ENCODE measurements around the gene TBC1D22A.
"Not testable (repeated sequence)": the region's sequence is repeated elsewhere in the genome, so short reads cannot be mapped to it uniquely, and the experiment has no call there.

TBC1D22A gene

GRCh38 chr22:46972901-46973831 lies 210.7 kb downstream of the TBC1D22A start:
- Histone ChIP-seq H3K27me3 (ENCODE audit: control insufficient read depth in 1 of 2, insufficient read depth in 2 of 2, low read length in 2 of 2) (no peaks in the 10 kb centered on the region), H3K36me3 (ENCODE audit: control insufficient read depth in 1 of 2, insufficient read depth in 2 of 2, low read length in 2 of 2) (peaks cover 11 to 32% of the 10 kb centered on the region in 2 donors)

GRCh38 chr22:46974077-46974476 lies 211.6 kb downstream of the TBC1D22A start:
- Histone ChIP-seq H3K36me3 (ENCODE audit: control insufficient read depth in 1 of 2, insufficient read depth in 2 of 2, low read length in 2 of 2) (peaks cover 13 to 32% of the 10 kb centered on the region in 2 donors), H3K4me3 (ENCODE audit: low read depth in 1 of 2, low read length in 2 of 2) (no peak overlapping the region), H3K9me3 (ENCODE audit: control insufficient read depth in 1 of 2, low read length in 2 of 2) (no peaks in the 10 kb centered on the region), H3K4me1 (ENCODE audit: control insufficient read depth in 1 of 2, insufficient read depth in 2 of 2, low read length in 2 of 2) (peaks cover 6 to 8% of the 10 kb centered on the region in 2 donors), H3K27me3 (ENCODE audit: control insufficient read depth in 1 of 2, insufficient read depth in 2 of 2, low read length in 2 of 2) (no peaks in the 10 kb centered on the region), H3K27ac (ENCODE audit: low read depth, low read length) (no peak overlapping the region), H3K9ac (ENCODE audit: low read depth in 1 of 2, low read length in 2 of 2) (no peak overlapping the region)

More at GRCh38 chr22:46972901-46973831, 210.7 kb downstream of the TBC1D22A start:
- Histone ChIP-seq H3K9me3 (ENCODE audit: control insufficient read depth in 1 of 2, low read length in 2 of 2) (no peaks in the 10 kb centered on the region), H3K4me3 (ENCODE audit: low read depth in 1 of 2, low read length in 2 of 2) (no peak overlapping the region), H3K9ac (ENCODE audit: low read depth in 1 of 2, low read length in 2 of 2) (no peak overlapping the region), H3K27ac (ENCODE audit: low read depth, low read length) (no peak overlapping the region), H3K4me1 (ENCODE audit: control insufficient read depth in 1 of 2, insufficient read depth in 2 of 2, low read length in 2 of 2) (peaks cover 6 to 8% of the 10 kb centered on the region in 2 donors)

DNA sequence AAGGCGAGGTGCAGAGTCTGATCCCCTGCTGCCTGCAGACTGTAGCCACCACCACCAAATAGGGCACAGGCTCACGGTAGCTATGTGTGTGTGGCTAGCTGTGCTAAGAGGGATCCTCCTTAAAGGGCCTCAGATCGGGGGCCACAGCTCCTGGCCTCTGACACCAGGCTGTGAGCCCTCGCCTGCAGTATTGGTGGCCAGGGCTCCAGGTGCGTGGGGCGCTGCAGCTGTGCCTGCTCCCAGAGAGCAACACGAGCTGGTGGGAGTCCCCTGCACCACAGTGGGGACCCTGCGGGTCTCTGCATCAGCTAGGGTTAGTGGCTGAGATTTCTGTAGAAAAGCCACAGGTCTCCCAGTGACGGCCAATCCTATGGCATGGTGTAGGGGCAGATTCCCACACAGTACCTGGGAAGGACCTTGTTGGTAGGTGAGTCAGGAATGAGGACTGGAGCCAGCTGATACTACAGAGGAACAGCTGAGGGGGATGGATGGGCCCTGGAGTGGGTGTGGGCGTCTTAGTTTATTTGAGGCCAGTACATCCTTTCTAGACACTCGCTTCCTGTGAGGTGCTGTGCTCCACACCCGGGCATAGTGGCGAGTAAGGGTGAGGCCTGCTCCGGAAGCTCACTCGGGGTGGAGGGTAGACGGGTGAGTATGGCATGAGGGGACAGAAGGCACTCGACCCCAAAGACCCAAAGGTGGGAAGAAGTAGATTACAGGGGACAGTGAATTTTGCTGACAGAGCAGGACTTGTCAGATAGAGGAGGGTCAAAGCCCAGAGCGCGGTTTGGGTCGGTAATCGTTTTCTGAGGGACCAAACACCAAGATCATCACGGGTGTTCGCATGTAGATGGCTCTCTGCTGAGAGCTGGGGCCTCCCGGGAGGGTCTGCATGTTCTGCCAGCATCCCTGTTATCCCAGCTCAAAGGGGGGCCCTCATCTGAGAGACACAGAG lies 212.5 kb downstream of the TBC1D22A start:
- Histone ChIP-seq H3K4me1 (ENCODE audit: control insufficient read depth in 1 of 2, insufficient read depth in 2 of 2, low read length in 2 of 2) (peaks cover 6 to 8% of the 10 kb centered on the region in 2 donors), H3K36me3 (ENCODE audit: control insufficient read depth in 1 of 2, insufficient read depth in 2 of 2, low read length in 2 of 2) (peaks cover 19 to 39% of the 10 kb centered on the region in 2 donors), H3K9me3 (ENCODE audit: control insufficient read depth in 1 of 2, low read length in 2 of 2) (no peaks in the 10 kb centered on the region)

DNA sequence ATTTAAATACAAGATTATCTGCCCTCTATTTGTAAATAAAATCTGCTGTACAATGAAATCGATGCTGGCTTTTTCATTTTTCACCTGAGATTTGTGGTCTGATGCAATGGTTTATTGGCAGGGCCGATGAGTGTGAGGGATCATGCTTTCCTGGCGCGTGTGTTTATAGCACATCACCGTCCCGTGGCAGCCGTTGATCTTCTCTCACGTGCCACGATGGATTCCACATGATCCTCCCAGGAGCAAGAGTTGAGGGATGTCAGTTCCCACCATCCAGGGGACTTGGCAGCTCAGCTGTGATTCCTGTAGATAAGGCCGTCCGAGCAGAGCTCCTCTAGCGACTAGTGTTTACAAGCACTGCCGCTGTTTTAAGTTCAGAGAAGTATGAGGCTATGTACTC lies 213.7 kb downstream of the TBC1D22A start:
- H3K36me3 ChIP-seq (ENCODE audit: control insufficient read depth in 1 of 2, insufficient read depth in 2 of 2, low read length in 2 of 2): peaks cover 19 to 39% of the 10 kb centered on the region in 2 donors
- H3K4me1 ChIP-seq (ENCODE audit: control insufficient read depth in 1 of 2, insufficient read depth in 2 of 2, low read length in 2 of 2): peaks cover 0 to 6% of the 10 kb centered on the region in 2 donors
- no peak overlapping the region for H3K27ac ChIP-seq (ENCODE audit: low read depth, low read length)
- no peaks in the 10 kb centered on the region for H3K9me3 ChIP-seq (ENCODE audit: control insufficient read depth in 1 of 2, low read length in 2 of 2)
- no peak overlapping the region for H3K4me3 ChIP-seq (ENCODE audit: low read depth in 1 of 2, low read length in 2 of 2)
- H3K27me3 ChIP-seq (ENCODE audit: control insufficient read depth in 1 of 2, insufficient read depth in 2 of 2, low read length in 2 of 2): no peaks in the 10 kb centered on the region
- no peak overlapping the region for H3K9ac ChIP-seq (ENCODE audit: low read depth in 1 of 2, low read length in 2 of 2)

More for the DNA sequence above, 212.5 kb downstream of the TBC1D22A start:
- Histone ChIP-seq H3K27me3 (ENCODE audit: control insufficient read depth in 1 of 2, insufficient read depth in 2 of 2, low read length in 2 of 2) (no peaks in the 10 kb centered on the region), H3K9ac (ENCODE audit: low read depth in 1 of 2, low read length in 2 of 2) (no peak overlapping the region), H3K4me3 (ENCODE audit: low read depth in 1 of 2, low read length in 2 of 2) (no peak overlapping the region), H3K27ac (ENCODE audit: low read depth, low read length) (no peak overlapping the region)

DNA sequence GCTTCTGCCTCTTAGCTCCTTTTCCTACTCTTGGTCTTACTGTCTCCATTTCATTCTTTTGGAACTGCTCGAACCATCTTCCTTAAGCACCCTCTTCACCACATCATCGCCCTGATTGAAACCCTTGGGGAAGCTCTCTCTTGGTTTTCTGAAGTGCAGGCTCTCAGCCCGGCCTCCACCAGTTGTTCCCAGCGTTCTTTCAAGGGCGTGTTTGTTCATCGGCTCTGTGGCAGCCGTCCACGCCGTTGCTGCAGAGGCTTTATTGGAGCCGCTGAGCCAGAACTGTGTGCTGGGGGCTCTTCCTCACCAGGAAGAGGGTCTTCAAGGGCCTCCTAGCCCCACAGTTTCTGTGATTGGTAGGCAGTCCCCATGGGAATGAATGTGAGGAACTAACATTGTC lies 214.1 kb downstream of the TBC1D22A start:
- no peaks in the 10 kb centered on the region for H3K27me3 ChIP-seq (ENCODE audit: control insufficient read depth in 1 of 2, insufficient read depth in 2 of 2, low read length in 2 of 2)
- H3K27ac ChIP-seq (ENCODE audit: low read depth, low read length): no peak overlapping the region
- H3K36me3 ChIP-seq (ENCODE audit: control insufficient read depth in 1 of 2, insufficient read depth in 2 of 2, low read length in 2 of 2): peaks cover 19 to 39% of the 10 kb centered on the region in 2 donors
- no peak overlapping the region for H3K4me3 ChIP-seq (ENCODE audit: low read depth in 1 of 2, low read length in 2 of 2)
- no peaks in the 10 kb centered on the region for H3K9me3 ChIP-seq (ENCODE audit: control insufficient read depth in 1 of 2, low read length in 2 of 2)
- H3K4me1 ChIP-seq (ENCODE audit: control insufficient read depth in 1 of 2, insufficient read depth in 2 of 2, low read length in 2 of 2): peaks cover 0 to 3% of the 10 kb centered on the region in 2 donors
- H3K9ac ChIP-seq (ENCODE audit: low read depth in 1 of 2, low read length in 2 of 2): no peak overlapping the region

- H3K36me3 ChIP-seq (ENCODE audit: control insufficient read depth in 1 of 2, insufficient read depth in 2 of 2, low read length in 2 of 2): peaks cover 17 to 39% of the 10 kb centered on the region in 2 donors
- no peak overlapping the region for H3K27ac ChIP-seq (ENCODE audit: low read depth, low read length)
- no peak overlapping the region for H3K9ac ChIP-seq (ENCODE audit: low read depth in 1 of 2, low read length in 2 of 2)
- no peaks in the 10 kb centered on the region for H3K4me1 ChIP-seq (ENCODE audit: control insufficient read depth in 1 of 2, insufficient read depth in 2 of 2, low read length in 2 of 2)
- H3K27me3 ChIP-seq (ENCODE audit: control insufficient read depth in 1 of 2, insufficient read depth in 2 of 2, low read length in 2 of 2): no peaks in the 10 kb centered on the region
- H3K4me3 ChIP-seq (ENCODE audit: low read depth in 1 of 2, low read length in 2 of 2): no peak overlapping the region
- no peaks in the 10 kb centered on the region for H3K9me3 ChIP-seq (ENCODE audit: control insufficient read depth in 1 of 2, low read length in 2 of 2)
Measured at GRCh38 chr22:46977656-46978343, 215.3 kb downstream of the TBC1D22A start.

DNA sequence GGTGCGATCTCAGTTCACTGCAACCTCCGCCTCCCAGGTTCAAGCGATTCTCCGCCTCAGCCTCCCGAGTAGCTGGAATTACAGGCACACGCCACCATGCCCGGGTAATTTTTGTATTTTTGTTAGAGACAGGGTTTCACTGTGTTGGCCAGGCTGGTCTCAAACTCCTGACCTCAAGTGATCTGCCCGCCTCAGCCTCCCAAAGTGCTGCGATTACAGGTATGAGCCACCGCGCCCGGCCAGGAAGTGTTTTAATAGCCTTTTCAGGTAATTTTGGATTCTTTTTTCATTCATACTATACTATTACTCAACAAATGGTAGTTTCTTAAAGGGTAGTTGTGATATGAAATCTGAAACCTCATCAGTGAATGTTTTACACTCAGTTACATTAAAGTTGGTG lies 216.2 kb downstream of the TBC1D22A start:
- H3K9ac ChIP-seq (ENCODE audit: low read depth in 1 of 2, low read length in 2 of 2); H3K4me1 ChIP-seq (ENCODE audit: control insufficient read depth in 1 of 2, insufficient read depth in 2 of 2, low read length in 2 of 2); H3K9me3 ChIP-seq (ENCODE audit: control insufficient read depth in 1 of 2, low read length in 2 of 2); H3K27me3 ChIP-seq (ENCODE audit: control insufficient read depth in 1 of 2, insufficient read depth in 2 of 2, low read length in 2 of 2); H3K27ac ChIP-seq (ENCODE audit: low read depth, low read length); H3K4me3 ChIP-seq (ENCODE audit: low read depth in 1 of 2, low read length in 2 of 2): not testable (repeated sequence)
- H3K36me3 ChIP-seq (ENCODE audit: control insufficient read depth in 1 of 2, insufficient read depth in 2 of 2, low read length in 2 of 2): peaks cover 17 to 39% of the 10 kb centered on the region in 2 donors

GRCh38 chr22:46979506-46979905 lies 217.1 kb downstream of the TBC1D22A start:
- Histone ChIP-seq H3K4me3 (ENCODE audit: low read depth in 1 of 2, low read length in 2 of 2) (no peak overlapping the region), H3K27me3 (ENCODE audit: control insufficient read depth in 1 of 2, insufficient read depth in 2 of 2, low read length in 2 of 2) (no peaks in the 10 kb centered on the region), H3K9me3 (ENCODE audit: control insufficient read depth in 1 of 2, low read length in 2 of 2) (no peaks in the 10 kb centered on the region), H3K27ac (ENCODE audit: low read depth, low read length) (no peak overlapping the region), H3K4me1 (ENCODE audit: control insufficient read depth in 1 of 2, insufficient read depth in 2 of 2, low read length in 2 of 2) (no peaks in the 10 kb centered on the region), H3K36me3 (ENCODE audit: control insufficient read depth in 1 of 2, insufficient read depth in 2 of 2, low read length in 2 of 2) (peaks cover 17 to 34% of the 10 kb centered on the region in 2 donors), H3K9ac (ENCODE audit: low read depth in 1 of 2, low read length in 2 of 2) (no peak overlapping the region)

DNA sequence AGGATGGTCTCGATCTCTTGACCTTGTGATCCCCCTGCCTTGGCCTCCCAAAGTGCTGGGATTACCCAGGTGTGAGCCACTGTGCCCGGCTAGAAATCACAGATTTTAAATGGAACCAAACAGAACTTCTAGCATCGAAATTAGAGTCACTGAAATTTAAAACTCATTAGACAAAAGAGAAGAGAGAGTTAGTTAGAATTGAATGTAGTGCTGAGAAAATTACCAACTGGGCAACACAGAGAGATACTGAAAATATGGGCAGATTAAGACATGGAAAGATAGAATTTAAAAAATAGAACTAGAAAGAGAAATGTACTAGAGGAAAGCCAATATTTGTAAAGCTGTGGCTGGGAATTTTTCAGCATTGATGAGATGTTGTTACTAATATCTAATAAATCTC lies 217.9 kb downstream of the TBC1D22A start:
- Histone ChIP-seq H3K9me3 (ENCODE audit: control insufficient read depth in 1 of 2, low read length in 2 of 2) (no peaks in the 10 kb centered on the region), H3K27me3 (ENCODE audit: control insufficient read depth in 1 of 2, insufficient read depth in 2 of 2, low read length in 2 of 2) (no peaks in the 10 kb centered on the region), H3K9ac (ENCODE audit: low read depth in 1 of 2, low read length in 2 of 2) (no peak overlapping the region), H3K4me3 (ENCODE audit: low read depth in 1 of 2, low read length in 2 of 2) (no peak overlapping the region), H3K27ac (ENCODE audit: low read depth, low read length) (no peak overlapping the region), H3K36me3 (ENCODE audit: control insufficient read depth in 1 of 2, insufficient read depth in 2 of 2, low read length in 2 of 2) (peaks cover 17 to 28% of the 10 kb centered on the region in 2 donors), H3K4me1 (ENCODE audit: control insufficient read depth in 1 of 2, insufficient read depth in 2 of 2, low read length in 2 of 2) (no peaks in the 10 kb centered on the region)

Data from duodenal mucosa (tissue), 2 donors.